ENCODE measurements around the gene LAGE3. TPM values are rescaled to one million over a fixed set of nuclear protein-coding genes. Genes with fewer than 3 reads are reported as not detected.

LAGE3 gene
- polyA plus RNA-seq, 1 experiment = 9.3 TPM

- no peak for DNase-seq (ENCODE audit: low read depth, low spot score)
- Histone ChIP-seq H3K4me3 (ENCODE audit: low read depth, low read length) (no peak overlapping the region), H3K9me3 (ENCODE audit: control insufficient read depth, insufficient read depth, low read length) (peaks cover 6% of the 10 kb centered on the region; the same call in 1 of the 2 replicates), H3K27ac (ENCODE audit: low read depth, low read length) (no peak overlapping the region), H3K27me3 (ENCODE audit: control insufficient read depth, insufficient read depth, low read length) (no peaks in the 10 kb centered on the region)
- POLR2A ChIA-PET = no interaction called here
- no peak for TF ChIP-seq CTCF (IDR thresholded peaks at IDR 0.05; ENCODE audit: low read depth, low read length)
- CTCF ChIA-PET = no interaction called here
Observed at GRCh38 chrX:154483325-154483724, 4.2 kb upstream of the LAGE3 start.

- no peak overlapping the region for H3K27ac ChIP-seq (ENCODE audit: low read depth, low read length)
- no peak for TF ChIP-seq CTCF (IDR thresholded peaks at IDR 0.05; ENCODE audit: low read depth, low read length)
- peaks cover 6% of the 10 kb centered on the region; the same call in 1 of the 2 replicates for H3K9me3 ChIP-seq (ENCODE audit: control insufficient read depth, insufficient read depth, low read length)
- POLR2A ChIA-PET = interaction anchor here (1.5 kb wide), 1 partner anchor 8 kb away, joined by 4 read pairs; the partner anchor contains the start of gene SLC10A3
- DNase-seq (ENCODE audit: low read depth, low spot score) = no peak
- H3K27me3 ChIP-seq (ENCODE audit: control insufficient read depth, insufficient read depth, low read length) = no peaks in the 10 kb centered on the region
- no peak overlapping the region for H3K4me3 ChIP-seq (ENCODE audit: low read depth, low read length)
- CTCF ChIA-PET = no interaction called here
Observed at GRCh38 chrX:154482786-154483185, 3.7 kb upstream of the LAGE3 start.

GRCh38 chrX:154481911-154482601 lies 3.0 kb upstream of the LAGE3 start:
- ChIA-PET CTCF (no interaction called here), POLR2A (interaction anchor here (1.5 kb wide), 1 partner anchor 9 kb away, joined by 4 read pairs; the partner anchor contains the start of gene SLC10A3)
- Histone ChIP-seq H3K27ac (ENCODE audit: low read depth, low read length) (no peak overlapping the region), H3K27me3 (ENCODE audit: control insufficient read depth, insufficient read depth, low read length) (no peaks in the 10 kb centered on the region), H3K4me3 (ENCODE audit: low read depth, low read length) (no peak overlapping the region), H3K9me3 (ENCODE audit: control insufficient read depth, insufficient read depth, low read length) (peaks cover 6% of the 10 kb centered on the region; the same call in 1 of the 2 replicates)
- DNase-seq (ENCODE audit: low read depth, low spot score) = no peak
- no peak for TF ChIP-seq CTCF (IDR thresholded peaks at IDR 0.05; ENCODE audit: low read depth, low read length)

GRCh38 chrX:154481195-154481594 lies 2.1 kb upstream of the LAGE3 start:
- CTCF ChIA-PET = no interaction called here
- POLR2A ChIA-PET = interaction anchor here (0.5 to 1.5 kb wide), 2 partner anchors 9 to 57 kb away, joined by 4 to 5 read pairs; partner anchors contain the start of gene SLC10A3
- TF ChIP-seq CTCF (IDR thresholded peaks at IDR 0.05; ENCODE audit: low read depth, low read length) = no peak

GRCh38 chrX:154477891-154478477 lies 1.1 kb downstream of the LAGE3 start:
- CTCF ChIA-PET = no interaction called here
- DNase-seq (ENCODE audit: low read depth, low spot score) = no peak
- Histone ChIP-seq H3K27ac (ENCODE audit: low read depth, low read length) (no peak overlapping the region), H3K9me3 (ENCODE audit: control insufficient read depth, insufficient read depth, low read length) (peaks cover 6% of the 10 kb centered on the region; the same call in 1 of the 2 replicates), H3K27me3 (ENCODE audit: control insufficient read depth, insufficient read depth, low read length) (no peaks in the 10 kb centered on the region), H3K4me3 (ENCODE audit: low read depth, low read length) (peak overlapping the region; percentile 61)
- TF ChIP-seq CTCF (IDR thresholded peaks at IDR 0.05; ENCODE audit: low read depth, low read length) = no peak
- POLR2A ChIA-PET = interaction anchor here (0.5 to 2.1 kb wide), 3 partner anchors 12 to 61 kb away, joined by 3 to 11 read pairs (median 5); partner anchors contain the start of genes FAM3A and SLC10A3

More at GRCh38 chrX:154481195-154481594, 2.1 kb upstream of the LAGE3 start:
- no peaks in the 10 kb centered on the region for H3K27me3 ChIP-seq (ENCODE audit: control insufficient read depth, insufficient read depth, low read length)
- H3K4me3 ChIP-seq (ENCODE audit: low read depth, low read length) = no peak overlapping the region
- DNase-seq (ENCODE audit: low read depth, low spot score) = no peak
- H3K27ac ChIP-seq (ENCODE audit: low read depth, low read length) = no peak overlapping the region
- H3K9me3 ChIP-seq (ENCODE audit: control insufficient read depth, insufficient read depth, low read length) = peaks cover 6% of the 10 kb centered on the region; the same call in 1 of the 2 replicates
